GM20000 (cell line): ENCODE results near the gene SETD3.

Experiments used
- DNase-seq: peaks from one replicate; pipeline ENCODE4 v3.0.0; 2012; ENCODE audit warnings: low spot score
- TF ChIP-seq, protein P1 (sequence below): IDR thresholded peaks from 2 replicates; pipeline ENCODE4 v1.5.1; 2012; ENCODE audit warnings: mild to moderate bottlenecking, control low read depth; ENCODE audit errors: extremely low read depth, missing control alignments

Gene SETD3

DNA sequence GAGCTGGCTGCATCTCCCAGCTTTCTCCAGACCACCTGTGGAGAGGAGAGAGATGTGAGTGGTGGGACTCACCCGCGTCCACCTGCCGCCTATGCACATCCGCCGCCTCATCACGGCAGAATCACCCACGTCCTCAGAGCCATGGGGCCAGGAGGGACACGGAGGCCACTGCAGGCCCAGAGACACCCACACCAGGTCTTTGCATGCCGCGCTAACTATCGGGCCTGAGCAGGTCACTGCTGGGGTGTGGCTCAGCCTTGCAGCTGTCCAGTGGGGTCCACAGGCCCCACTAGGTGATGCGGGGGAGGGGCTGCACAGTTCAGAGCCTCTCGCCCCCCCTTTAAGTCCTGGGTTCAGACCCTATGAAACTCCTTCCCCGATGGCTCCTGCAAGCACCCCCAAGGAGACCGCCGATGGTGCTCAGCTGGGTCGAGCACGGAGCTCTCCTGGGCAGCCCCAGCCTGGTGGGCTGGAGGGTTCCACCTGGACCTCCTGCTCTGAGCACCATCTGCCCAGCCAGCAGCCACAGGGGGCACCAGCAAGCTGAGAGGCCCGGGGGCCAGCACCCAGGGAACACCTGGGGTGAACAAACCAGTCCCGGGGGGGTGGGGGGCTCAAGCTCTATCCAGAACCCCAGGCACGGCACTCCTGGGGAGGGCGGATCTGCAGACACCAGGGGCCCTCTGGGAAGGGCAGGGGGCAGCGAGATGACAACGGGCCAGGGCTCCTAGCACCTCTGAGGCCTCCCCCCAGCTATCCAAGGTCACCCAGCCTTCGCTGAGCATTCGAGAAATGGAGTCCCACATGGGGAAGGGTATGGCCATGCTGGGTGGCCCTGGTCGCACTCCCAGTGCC, 34.9 kb upstream of the SETD3 start:
- TF ChIP-seq, protein P1, sequence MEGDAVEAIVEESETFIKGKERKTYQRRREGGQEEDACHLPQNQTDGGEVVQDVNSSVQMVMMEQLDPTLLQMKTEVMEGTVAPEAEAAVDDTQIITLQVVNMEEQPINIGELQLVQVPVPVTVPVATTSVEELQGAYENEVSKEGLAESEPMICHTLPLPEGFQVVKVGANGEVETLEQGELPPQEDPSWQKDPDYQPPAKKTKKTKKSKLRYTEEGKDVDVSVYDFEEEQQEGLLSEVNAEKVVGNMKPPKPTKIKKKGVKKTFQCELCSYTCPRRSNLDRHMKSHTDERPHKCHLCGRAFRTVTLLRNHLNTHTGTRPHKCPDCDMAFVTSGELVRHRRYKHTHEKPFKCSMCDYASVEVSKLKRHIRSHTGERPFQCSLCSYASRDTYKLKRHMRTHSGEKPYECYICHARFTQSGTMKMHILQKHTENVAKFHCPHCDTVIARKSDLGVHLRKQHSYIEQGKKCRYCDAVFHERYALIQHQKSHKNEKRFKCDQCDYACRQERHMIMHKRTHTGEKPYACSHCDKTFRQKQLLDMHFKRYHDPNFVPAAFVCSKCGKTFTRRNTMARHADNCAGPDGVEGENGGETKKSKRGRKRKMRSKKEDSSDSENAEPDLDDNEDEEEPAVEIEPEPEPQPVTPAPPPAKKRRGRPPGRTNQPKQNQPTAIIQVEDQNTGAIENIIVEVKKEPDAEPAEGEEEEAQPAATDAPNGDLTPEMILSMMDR: no peak
- DNase-seq: no peak

DNA sequence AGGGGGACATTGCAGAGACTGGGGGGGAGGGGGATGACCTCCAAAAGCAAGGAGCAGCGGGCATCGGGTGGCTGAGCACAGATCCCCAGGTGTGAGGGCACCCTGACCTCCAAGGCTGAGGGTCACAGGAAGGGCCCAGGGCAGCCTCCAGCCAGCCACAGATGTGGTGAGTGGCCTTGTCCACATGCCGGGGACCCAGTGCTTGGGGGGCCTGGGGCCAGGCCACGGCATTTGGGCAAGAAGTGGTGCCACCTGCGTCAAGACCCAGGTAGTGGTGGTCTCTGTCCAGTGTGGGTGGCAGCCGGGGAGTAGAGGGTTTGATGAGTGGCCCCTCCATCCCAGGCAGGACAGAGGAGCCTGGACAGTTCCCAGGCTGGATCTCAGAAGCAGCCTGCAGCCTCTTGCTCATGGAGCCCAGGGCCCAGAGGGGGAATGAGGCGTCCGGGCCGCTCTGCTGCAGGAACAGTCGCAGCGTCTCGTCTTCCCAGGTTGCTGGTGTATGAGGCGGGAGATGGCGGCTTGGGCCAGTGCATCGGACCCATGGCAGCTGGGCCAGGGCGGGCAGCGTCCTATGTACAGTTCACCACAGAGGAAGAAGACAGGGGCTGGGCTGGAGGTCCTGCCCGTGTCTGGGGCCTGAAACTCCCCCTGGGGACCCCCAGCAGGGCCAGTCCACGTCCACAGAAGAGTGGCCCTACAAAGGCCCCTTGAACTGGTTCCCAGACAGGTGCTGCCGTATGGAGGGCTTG, 34.1 kb upstream of the SETD3 start:
- TF ChIP-seq, protein P1: no peak
- no peak for DNase-seq

DNA sequence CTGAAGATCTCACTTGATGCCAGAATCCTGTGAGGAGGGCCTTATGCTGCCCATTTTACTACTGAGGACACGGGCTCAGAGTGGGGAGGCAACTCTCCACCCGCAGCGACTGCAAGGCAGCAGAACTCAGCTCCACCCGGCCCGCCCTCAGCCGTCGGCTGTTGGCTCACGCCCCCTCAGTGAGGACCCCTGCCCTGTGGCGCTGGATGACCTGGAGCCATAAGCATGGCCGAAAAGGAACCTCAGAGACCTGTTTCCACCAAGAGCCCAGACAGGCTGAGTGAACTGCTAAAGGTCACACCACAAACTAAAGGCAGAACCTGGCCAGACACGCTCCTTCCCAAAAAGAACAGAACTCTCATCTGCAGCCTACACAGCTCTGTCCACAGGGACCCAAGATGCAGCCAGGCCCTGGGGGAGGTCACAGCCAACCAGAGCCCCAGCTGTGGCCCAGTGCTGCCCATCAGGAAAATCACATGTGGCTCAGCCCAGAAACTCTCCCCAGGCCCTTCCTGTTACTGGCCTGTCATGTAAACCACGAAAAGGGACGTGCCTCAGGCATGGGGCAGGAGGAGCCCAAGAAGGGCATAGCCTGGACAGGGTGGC, 33.4 kb upstream of the SETD3 start:
- TF ChIP-seq, protein P1: no peak
- DNase-seq: no peak

DNA sequence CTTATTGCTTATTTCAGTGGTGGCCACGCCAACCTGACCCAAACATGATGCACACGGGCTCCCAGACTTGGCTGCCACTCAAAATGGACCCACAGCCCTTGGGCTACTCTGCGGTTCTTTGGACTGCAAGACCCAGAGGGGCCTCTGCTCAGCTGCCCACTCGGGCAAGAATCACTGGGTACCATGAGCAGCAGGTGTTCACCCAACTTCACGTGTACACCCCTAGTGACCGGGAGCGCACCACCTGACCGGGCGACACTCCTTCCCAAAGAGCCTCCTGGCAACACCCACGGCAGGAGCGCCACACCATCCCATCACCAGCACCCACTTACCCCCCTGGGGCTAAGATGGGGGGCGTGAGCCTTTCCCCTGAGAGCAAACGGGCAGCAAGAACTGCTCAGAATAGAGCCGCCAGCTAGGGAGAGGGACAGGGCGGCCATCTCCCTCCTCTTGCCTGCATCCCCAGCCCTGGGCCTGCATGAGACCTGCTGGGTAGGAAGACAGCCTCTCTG, 32.6 kb upstream of the SETD3 start:
- no peak for DNase-seq
- TF ChIP-seq, protein P1: no peak

DNA sequence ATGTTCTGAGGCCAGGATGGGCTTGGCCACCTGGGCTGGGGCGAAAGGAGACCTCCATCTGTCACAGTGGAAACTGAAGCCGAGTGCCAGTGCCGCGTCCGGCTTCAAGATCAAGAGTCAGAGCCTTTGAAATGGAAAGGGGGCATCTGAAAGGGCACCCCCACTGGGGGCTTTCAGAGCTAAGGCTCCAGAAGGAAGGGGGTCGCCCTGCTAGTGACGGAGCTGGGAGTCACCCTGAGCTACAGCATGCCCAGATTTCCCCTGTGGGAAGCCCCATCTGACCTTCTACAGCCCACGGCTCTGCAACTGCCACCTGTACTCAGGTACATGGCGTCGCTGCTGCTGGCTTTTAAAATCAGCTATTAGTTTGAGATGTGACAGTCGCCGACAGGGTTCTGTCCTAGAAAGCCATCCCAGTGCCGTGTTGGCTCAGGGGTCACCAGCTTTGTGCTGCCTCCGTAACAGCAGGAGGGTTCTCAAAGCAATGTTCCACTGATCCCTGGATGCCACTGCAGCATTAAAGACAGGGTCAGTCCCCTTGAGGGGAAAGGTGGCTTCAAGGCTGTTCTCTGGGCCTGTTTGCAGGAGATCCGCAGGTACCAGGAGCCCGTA, 32.0 kb upstream of the SETD3 start:
- TF ChIP-seq, protein P1: no peak
- no peak for DNase-seq

DNA sequence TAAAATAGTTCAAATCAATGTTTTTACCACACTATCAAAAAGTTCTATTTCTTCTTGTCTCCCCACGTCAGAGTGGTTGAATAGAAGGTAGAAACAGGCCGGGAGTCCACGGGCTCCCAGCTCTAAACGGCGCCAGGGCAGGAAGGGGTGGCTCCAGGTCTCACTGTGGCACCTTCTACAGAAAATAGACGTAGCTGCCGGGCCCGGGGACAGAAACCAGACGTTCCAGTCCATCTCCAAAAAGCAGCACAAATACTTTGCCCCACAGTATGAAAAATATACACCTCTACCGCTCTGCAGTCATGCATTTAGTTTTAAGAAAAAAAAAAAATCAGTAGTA, 31.4 kb upstream of the SETD3 start:
- DNase-seq: no peak
- TF ChIP-seq, protein P1: no peak
